HG02623 (cell line): ENCODE data around the gene DCAF7.

Experiments used
- ATAC-seq: cut with Tn5 transposase; IDR thresholded peaks from one replicate; pipeline ENCODE4 v1.9.1; 2021; ENCODE audit warnings: moderate library complexity; ENCODE audit not compliant: unreplicated experiment

DCAF7 gene

DNA sequence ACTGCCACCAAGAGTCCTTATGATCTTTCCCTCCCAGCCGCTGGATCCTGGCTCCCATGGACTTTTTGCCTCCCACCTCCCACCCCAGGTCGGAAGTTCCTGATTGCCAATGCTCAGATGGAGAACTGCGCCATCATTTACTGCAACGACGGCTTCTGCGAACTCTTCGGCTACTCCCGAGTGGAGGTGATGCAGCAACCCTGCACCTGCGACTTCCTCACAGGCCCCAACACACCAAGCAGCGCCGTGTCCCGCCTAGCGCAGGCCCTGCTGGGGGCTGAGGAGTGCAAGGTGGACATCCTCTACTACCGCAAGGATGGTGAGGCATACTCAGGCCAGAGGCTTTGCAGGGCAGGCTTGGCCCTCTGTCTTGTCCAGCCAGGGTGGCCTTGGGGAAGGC lies 26.2 kb upstream of the DCAF7 start:
- no peak for ATAC-seq

DNA sequence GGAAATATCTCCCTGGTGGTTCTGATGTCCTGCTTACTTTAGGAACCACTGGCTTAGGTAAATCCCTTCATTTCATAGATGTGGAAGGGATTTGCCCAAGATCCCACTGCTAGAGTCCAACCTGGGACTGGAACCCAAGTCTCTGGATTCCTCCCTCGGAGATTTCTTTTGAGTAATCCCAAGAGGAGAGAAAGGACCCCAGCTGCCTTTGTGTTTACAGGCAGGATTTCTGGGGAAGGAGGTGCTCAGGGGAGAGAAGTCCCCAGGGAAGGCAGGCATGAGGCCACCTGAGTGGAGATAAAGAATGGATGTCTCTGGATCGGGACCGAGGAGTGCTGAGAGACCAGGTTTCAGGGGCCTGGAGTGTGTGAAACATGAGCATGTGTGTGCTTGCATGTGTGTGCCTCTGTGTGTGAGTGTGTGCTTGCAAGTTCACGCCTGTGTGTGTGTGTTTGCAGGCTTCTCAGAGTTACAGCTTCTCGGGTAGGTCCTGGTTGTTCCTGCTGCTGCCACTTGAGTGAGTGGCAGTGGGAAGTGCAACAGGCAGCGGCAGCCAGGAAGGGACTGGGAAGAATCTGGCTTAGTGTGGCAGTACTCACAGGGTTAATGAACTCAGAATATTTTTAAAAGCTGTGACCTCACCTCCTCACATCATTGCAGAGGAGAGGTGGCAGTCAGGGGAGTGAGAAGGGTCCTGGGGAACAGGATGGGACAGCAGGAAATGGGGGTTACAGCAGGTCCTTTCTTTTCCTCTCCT lies 24.9 kb upstream of the DCAF7 start:
- no peak for ATAC-seq

DNA sequence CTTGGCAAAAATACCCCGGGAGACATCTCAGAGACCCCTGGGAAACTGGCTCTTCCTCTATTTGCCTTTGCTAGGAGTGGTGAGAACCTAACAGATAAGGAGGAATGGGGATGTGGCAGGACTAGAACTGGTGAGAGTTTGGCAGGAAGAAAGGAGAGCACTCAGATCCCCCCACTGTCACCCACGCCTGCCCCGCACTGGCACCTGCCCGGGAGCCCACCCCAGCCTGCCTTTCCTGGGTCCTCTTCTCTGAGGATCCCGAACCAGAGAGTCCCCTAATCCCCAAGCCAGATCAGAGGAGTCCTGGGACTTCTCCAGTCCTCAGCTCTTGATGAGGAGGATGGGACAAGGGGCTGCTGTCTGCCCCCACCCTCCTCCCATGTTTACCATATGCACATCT lies 23.4 kb upstream of the DCAF7 start:
- no peak for ATAC-seq

DNA sequence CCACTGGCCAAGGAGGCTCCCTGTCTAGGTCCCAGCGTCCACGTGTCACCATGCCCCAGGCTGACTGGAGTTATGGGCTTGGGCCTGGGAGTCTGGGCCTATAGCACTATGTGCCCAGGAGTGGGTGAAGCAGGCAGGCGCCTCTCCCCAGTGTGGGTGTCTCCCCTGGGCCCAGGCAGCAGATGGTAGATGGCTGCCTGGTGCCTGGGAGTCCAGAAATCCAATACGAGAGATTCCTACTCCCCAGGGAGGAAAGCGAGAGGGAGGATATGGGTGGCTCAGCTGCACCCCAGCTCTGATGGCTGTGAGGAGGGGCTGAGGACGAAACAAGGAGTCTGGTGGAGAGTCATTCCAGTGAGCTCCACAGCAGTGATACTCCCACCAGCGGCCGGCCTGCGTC lies 22.1 kb upstream of the DCAF7 start:
- ATAC-seq = no peak

DNA sequence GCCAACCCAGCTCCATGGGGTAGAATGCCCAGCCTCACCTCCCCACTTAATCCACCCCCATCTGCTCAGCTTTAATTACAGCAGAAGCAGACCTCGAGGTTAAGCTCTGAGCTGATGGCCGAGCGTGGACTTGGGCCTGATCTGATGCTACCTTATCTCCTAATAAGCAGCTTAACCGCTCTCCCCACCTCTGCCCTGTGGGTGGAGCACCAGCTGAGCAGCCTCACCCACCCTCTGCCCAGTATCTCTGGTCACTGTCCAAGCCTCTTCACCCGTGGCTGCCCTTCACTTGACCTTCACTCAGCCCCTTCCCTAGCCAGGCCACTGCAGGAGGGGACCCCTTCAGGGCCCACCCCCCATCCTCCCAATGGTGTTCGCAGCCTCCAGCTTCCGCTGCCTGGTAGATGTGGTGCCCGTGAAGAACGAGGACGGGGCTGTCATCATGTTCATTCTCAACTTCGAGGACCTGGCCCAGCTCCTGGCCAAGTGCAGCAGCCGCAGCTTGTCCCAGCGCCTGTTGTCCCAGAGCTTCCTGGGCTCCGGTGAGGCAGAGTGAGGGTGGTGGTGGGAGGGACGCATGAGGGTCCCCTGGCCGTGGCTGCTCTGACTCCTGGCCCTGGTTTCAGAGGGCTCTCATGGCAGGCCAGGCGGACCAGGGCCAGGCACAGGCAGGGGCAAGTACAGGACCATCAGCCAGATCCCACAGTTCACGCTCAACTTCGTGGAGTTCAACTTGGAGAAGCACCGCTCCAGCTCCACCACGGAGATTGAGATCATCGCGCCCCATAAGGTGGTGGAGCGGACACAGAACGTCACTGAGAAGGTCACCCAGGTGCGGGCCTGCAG lies 20.3 kb upstream of the DCAF7 start:
- no peak for ATAC-seq

DNA sequence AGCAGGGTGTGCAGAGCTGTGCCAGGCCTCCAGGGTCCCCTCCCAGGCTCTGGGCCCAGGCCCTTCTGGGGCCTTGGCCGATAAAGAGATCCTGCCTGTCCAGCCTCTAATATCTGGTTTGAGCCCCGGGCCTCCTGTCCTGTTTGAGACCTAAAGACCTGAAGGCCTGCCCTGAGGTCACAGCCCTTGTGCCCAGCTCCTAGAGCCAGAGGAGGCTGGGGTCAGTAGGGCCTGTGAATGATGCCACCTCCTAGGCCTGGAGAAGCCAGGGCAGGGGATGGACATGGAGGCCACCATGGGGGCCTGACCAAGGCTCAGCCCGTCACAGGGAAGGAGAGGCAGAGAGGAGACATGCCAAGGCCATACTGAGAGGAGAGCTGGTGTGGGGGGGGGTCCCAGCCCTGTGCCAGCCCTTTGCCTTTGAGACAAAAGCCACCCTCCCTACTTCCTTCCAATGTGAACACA lies 19.7 kb upstream of the DCAF7 start:
- ATAC-seq = no peak

DNA sequence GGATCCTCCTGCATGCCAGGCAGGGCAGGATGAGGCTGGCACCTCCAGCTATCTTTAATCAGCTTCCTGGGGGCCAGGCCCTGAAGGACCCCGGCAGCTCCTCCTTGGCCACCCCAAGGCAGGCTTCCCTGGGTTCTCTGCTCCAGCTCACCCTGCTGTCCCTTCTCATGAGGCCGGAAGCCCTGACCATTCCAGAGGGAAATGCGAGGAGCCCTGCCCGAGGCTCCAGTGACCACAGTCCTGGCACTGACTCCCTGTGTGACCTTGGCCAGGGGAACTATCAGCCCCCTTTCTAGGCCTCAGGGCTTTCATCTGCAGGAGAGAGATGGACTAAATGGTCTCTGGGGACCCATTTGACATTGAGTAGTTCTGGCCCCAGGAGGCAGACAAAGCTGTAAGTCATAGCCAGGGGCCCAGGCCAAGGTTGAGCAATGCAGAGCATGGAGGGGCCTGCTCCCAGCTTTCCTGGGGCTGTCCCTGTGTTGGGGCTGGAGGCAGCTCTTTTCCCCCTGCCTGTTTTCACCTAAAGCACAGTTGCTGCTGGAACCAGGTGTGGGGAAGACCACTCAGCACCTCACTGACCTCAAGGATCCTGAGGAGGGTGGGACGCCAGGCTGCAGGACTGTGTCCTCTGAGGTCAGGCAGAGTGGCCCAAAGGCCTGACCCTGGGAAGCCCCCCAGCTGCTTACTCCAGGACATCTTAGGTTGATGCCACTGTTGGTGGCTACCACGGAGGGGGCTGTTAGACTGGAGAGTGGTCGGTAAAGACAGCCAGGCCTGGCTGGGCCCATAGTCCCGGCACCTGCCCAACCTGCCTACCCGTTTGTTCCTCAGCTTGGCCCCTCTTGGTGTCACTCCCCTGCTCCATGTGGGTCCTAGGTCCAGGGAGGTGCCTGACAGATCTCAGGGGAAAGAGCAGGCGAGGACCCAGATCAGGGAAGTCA lies 19.0 kb upstream of the DCAF7 start:
- ATAC-seq = no peak

DNA sequence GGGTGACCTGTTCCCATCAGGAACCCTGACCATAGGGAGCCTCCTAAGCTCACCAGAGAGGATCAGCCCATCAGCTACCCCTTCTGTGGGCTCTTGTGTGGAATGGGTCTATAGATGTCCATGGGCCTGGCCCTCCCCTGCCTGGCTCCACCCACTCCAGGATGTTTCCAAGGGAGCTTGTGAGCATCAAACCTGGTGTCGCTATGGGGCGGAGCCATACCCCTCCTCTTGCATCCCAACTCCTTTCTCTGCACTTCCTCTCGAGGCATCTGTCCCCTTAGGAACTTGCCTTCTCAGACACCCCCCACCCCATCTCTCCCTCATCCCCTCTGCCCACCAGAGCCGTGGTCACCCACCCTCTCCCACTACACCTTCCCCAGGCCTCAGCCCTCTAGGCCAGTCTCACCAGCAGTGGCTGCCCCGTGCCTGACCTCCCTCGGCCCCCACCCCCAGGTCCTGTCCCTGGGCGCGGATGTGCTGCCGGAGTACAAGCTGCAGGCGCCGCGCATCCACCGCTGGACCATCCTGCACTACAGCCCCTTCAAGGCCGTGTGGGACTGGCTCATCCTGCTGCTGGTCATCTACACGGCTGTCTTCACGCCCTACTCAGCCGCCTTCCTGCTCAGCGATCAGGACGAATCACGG lies 16.7 kb upstream of the DCAF7 start:
- ATAC-seq = no peak

DNA sequence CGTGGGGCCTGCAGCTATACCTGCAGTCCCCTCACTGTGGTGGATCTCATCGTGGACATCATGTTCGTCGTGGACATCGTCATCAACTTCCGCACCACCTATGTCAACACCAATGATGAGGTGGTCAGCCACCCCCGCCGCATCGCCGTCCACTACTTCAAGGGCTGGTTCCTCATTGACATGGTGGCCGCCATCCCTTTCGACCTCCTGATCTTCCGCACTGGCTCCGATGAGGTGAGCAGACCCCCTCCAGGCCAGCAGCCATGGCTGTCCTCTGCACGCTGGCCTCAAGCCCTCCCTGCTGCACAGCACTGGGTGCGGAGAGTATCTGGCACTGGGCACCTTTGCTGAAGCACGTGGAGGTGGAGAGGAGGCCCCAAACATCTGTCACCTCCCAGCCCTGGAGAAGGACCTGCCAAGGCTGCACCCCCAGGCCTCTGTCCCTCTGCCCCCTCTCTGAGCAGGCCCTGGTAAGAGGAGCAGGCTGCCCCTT lies 16.2 kb upstream of the DCAF7 start:
- ATAC-seq = no peak

DNA sequence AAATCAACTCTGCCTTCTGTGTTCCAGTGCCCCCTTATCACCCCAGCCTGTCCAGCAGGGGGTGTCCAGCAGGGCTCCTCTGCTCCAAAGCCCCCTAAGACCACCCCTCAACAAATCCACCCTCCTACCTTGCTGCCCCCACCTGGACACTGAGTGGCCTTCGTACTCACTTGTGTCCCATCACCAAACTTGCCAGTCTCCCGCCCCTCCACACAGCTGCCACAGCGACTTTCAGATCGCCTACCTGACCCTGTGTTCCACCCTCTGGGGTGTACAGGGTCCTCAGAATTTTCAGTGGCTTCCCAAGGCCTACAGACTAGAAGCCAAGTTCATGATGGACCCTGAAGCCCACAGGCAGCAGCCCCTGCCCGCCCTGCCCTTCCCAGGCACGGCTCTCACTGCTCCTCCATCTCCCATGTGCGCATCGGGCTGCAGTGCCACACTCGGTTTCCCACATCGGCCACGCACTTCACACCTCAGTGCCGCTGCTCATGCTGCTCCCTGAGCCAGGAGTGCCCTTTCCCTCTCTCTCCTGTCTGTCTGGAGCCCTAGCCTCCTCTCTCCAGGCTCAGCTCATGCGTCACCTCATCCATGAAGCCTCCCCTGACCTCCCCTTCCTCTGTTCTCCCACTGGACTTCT lies 15.3 kb upstream of the DCAF7 start:
- no peak for ATAC-seq

DNA sequence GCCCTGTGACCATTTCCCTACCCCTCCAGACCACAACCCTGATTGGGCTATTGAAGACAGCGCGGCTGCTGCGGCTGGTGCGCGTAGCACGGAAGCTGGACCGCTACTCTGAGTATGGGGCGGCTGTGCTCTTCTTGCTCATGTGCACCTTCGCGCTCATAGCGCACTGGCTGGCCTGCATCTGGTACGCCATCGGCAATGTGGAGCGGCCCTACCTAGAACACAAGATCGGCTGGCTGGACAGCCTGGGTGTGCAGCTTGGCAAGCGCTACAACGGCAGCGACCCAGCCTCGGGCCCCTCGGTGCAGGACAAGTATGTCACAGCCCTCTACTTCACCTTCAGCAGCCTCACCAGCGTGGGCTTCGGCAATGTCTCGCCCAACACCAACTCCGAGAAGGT lies 14.6 kb upstream of the DCAF7 start:
- ATAC-seq = no peak

DNA sequence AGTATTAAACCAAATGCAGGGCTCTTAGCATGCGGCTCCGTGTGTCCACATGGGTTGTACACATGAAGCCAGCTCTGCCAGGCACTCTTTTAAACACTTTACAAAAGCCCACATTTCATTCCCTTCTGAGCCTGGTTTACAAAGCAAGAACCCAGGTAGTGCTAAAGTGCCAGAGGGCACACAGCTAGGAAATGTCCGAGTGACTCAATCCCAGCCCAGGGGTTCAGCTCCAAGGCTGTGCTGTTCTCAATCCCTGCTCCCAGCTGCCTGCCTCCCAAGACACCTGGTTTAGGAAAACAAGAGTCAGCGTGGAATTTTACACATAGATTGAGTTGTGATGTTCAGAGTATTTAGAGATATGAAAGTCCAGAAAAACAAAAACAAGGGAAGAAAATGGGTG lies 13.3 kb upstream of the DCAF7 start:
- ATAC-seq = no peak

DNA sequence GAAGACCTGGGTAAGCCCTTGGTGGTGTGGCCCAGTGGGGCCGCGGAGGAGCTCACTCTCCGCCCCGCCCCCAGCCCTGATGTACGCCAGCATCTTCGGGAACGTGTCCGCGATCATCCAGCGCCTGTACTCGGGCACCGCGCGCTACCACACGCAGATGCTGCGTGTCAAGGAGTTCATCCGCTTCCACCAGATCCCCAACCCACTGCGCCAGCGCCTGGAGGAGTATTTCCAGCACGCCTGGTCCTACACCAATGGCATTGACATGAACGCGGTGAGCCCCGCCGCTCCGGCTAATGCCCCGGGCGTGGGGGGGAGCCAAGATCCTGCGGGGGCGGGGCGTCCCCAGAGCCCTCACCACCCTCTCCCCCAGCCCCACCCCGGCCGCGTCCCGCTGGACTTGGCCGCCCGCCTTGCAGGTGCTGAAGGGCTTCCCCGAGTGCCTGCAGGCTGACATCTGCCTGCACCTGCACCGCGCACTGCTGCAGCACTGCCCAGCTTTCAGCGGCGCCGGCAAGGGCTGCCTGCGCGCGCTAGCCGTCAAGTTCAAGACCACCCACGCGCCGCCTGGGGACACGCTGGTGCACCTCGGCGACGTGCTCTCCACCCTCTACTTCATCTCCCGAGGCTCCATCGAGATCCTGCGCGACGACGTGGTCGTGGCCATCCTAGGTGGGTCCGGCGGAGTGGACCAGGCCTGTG lies 12.1 kb upstream of the DCAF7 start:
- no peak for ATAC-seq

DNA sequence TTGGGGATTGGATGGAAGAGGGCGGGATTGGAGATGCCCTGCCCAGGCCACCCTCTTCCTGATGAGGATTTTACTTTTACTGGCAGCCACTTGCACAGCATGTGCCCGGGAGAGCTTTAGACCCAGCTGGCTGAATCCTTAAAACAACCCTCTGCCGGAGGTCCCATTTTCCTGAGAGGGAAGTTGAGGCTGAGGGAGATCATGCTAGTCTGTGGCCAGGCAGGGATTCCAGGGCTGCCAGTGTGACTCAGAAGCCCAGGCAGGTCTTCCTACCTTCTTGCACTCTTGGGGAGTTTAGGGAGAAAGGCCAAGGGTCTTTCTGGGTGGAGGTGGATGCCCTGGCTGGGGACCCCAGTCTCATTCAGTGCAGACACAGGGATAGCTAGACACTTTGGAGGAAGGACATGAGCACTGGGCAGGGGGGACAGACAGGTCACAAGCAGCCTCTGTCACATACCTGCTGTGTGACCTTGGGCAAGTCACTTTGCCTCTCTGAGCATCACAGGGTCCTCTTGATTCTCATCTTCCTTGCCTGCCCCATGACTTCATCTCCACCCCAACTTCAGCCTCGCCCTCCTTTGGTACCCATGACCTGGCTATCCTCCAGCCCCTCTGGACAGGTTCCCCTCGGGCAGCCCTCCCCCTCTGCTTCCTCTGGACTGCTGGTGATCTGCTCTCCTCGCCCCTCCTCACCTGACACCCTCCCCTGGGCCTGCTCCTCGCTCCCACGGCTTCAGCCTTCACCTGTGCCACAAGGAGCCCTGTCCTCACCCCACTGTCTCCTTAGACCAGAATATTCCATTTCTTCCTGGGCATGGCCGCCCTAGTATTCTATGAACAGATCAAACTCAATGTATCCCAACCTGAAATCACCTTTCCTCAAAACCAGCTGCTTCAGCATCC lies 11.3 kb upstream of the DCAF7 start:
- no peak for ATAC-seq

DNA sequence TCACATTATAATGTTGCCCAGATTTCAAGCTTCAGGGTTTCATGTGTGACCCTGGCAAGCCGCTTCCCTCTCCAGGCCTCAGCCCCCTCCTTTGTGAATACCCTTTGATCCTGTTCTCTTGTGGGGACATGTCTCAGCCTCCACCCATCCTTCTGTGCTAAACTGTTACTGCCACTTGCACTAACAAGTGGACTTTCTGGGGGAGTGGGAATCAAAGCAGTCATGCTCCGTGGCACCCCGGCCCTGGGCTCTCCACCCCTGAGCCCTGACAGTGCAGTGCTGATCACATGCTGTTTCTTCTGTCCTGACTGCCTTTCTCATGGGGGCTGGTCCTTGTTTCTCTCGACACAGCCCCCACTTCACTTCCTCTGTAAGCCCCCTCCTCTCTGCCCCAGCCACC lies 9.7 kb upstream of the DCAF7 start:
- ATAC-seq = no peak

DNA sequence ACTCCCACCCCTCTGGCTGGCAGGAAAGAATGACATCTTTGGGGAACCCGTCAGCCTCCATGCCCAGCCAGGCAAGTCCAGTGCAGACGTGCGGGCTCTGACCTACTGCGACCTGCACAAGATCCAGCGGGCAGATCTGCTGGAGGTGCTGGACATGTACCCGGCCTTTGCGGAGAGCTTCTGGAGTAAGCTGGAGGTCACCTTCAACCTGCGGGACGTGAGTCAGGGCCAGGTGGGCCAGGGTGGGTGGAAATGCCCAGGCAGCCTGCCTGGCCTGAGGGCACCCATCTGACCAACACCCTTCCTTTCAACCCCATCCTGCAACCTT lies 8.1 kb upstream of the DCAF7 start:
- no peak for ATAC-seq

DNA sequence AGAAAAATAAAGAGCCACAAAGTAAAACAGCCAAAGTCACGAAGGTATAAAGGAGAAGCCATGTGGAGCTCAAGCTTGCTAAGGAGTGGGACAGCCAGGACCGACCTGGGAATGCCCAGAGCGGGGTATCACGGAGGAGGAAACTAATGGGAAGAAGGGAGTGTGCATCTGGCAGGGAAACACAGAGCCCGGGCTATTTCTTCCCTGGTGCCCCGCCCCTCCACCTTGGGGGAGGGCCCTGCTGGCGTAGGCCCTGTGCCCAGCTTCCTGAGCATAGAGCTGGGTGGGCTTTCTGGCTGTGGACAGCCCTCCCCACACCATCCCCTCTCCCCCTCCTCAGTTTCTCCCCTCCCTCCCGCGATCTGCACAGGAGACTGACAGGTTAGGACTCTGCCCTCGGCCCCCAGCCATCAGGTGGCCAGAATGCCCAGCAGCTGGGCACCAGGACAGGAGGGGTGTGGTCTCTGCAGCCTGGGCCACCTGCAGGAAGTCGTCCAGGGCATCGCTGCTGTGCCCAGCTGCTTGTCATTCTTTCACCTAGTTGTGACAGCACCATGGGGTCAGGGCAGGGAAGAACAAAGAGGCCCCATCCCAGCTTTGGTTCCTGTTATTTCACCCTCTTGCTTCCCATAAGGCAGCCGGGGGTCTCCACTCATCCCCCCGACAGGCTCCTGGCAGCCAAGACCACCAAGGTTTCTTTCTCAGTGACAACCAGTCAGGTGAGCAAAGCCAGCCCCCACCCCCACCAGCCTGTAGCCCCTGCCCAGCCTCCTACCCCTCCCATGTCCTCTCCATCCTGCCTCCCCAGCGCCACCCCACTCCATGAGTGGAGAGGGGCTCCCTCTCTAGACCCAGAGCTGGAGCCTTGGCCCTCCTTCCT lies 7.1 kb upstream of the DCAF7 start:
- no peak for ATAC-seq
